HCT116 (cell line): ENCODE results near the gene KDM3B.

Source experiments
- RAD21 ChIP-seq: IDR thresholded peaks from 2 replicates; pipeline ENCODE4 v1.6.1; 2012; ENCODE audit warnings: low read depth, mild to moderate bottlenecking
- SIN3A ChIP-seq: IDR thresholded peaks from 2 replicates; pipeline ENCODE4 v1.6.1; 2012; ENCODE audit warnings: low read depth
- SRF ChIP-seq: IDR thresholded peaks from 2 replicates; pipeline ENCODE4 v1.6.1; 2012; ENCODE audit warnings: low read depth
- ZNF274 ChIP-seq: fragments of 200-500 bp; sonication (Bioruptor generic); IDR thresholded peaks from 2 replicates; pipeline ENCODE4 v1.6.1; 2014; ENCODE audit warnings: mild to moderate bottlenecking, low read depth, low read length, inconsistent platforms
- TF ChIP-seq, protein P1 (sequence below), 3 experiments: fragments of 200-600 bp in 1 of 3; sonication (generic) in 1 of 3; IDR thresholded peaks in 2 of 3; conservative IDR thresholded peaks in 1 of 3; 2 replicates each; pipeline ENCODE4 v1.5.1; 2012 to 2017; ENCODE audit warnings: low read depth in 2 of 3, low read length in 2 of 3, antibody characterized with exemption in 1 of 3, borderline replicate concordance in 1 of 3, control low read depth in 1 of 3, mild to moderate bottlenecking in 1 of 3, mixed read lengths in 1 of 3, mixed run types in 1 of 3, moderate library complexity in 1 of 3; ENCODE audit not compliant: insufficient read depth in 1 of 3

GRCh38 chr5:138402640-138403039, 50.2 kb downstream of the KDM3B start:
- TF ChIP-seq, protein P1, sequence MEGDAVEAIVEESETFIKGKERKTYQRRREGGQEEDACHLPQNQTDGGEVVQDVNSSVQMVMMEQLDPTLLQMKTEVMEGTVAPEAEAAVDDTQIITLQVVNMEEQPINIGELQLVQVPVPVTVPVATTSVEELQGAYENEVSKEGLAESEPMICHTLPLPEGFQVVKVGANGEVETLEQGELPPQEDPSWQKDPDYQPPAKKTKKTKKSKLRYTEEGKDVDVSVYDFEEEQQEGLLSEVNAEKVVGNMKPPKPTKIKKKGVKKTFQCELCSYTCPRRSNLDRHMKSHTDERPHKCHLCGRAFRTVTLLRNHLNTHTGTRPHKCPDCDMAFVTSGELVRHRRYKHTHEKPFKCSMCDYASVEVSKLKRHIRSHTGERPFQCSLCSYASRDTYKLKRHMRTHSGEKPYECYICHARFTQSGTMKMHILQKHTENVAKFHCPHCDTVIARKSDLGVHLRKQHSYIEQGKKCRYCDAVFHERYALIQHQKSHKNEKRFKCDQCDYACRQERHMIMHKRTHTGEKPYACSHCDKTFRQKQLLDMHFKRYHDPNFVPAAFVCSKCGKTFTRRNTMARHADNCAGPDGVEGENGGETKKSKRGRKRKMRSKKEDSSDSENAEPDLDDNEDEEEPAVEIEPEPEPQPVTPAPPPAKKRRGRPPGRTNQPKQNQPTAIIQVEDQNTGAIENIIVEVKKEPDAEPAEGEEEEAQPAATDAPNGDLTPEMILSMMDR (IDR thresholded peaks at IDR 0.05 in 2 of 3, conservative IDR thresholded peaks at IDR 0.05 in 1 of 3; ENCODE audit: borderline replicate concordance in 1 of 3, insufficient read depth in 1 of 3, low read depth in 2 of 3, low read length in 2 of 3) = no peak
- no peak for TF ChIP-seq RAD21
- TF ChIP-seq SRF = no peak
- TF ChIP-seq ZNF274 = no peak
- TF ChIP-seq SIN3A = no peak
